NCI-H146 treated with DMSO at 0.1 percent for 48 hours (cell line): ENCODE measurements around the gene NADK2.
"Not testable (repeated sequence)": the region's sequence is repeated elsewhere in the genome, so short reads cannot be mapped to it uniquely, and the experiment has no call there.

Experiments
- DNase-seq: peaks from one replicate; lab custom pipeline; 2025; ENCODE audit not compliant: unreplicated experiment; lab: John Stamatoyannopoulos, UW

The NADK2 gene

GRCh38 chr5:36208786-36209185 lies 32.9 kb downstream of the NADK2 start:
- no peak for DNase-seq

GRCh38 chr5:36206913-36207312 lies 34.8 kb downstream of the NADK2 start:
- DNase-seq = no peak

GRCh38 chr5:36205329-36205728 lies 36.4 kb downstream of the NADK2 start:
- DNase-seq = no peak

- no peak for DNase-seq
Measured at GRCh38 chr5:36202521-36202961, 39.2 kb downstream of the NADK2 start.

- no peak for DNase-seq
Measured at GRCh38 chr5:36200513-36200912, 41.2 kb downstream of the NADK2 start.

- DNase-seq = no peak
Measured at GRCh38 chr5:36199620-36200019, 42.1 kb downstream of the NADK2 start.

GRCh38 chr5:36198783-36199182 lies 42.9 kb downstream of the NADK2 start:
- DNase-seq = not testable (repeated sequence)

- DNase-seq = no peak
Measured at GRCh38 chr5:36198281-36198680, 43.4 kb downstream of the NADK2 start.

- no peak for DNase-seq
Measured at GRCh38 chr5:36193746-36194145, 48.0 kb downstream of the NADK2 start.

GRCh38 chr5:36184408-36184807 lies 57.3 kb downstream of the NADK2 start:
- DNase-seq = not testable (repeated sequence)

- no peak for DNase-seq
Measured at GRCh38 chr5:36181774-36182173, 60.0 kb downstream of the NADK2 start.

GRCh38 chr5:36180556-36181350 lies 61.0 kb downstream of the NADK2 start:
- no peak for DNase-seq

- no peak for DNase-seq
Measured at GRCh38 chr5:36179950-36180349, 61.8 kb downstream of the NADK2 start.

- no peak for DNase-seq
Measured at GRCh38 chr5:36178524-36178890, 63.2 kb downstream of the NADK2 start.

- peak; percentile 10 for DNase-seq
Measured at GRCh38 chr5:36177715-36178523, 63.8 kb downstream of the NADK2 start.

GRCh38 chr5:36177154-36177553 lies 64.6 kb downstream of the NADK2 start:
- DNase-seq = no peak

GRCh38 chr5:36175043-36175442 lies 66.7 kb downstream of the NADK2 start:
- no peak for DNase-seq

GRCh38 chr5:36174119-36174518 lies 67.6 kb downstream of the NADK2 start:
- no peak for DNase-seq

GRCh38 chr5:36173426-36173825 lies 68.3 kb downstream of the NADK2 start:
- no peak for DNase-seq

GRCh38 chr5:36172599-36172998 lies 69.1 kb downstream of the NADK2 start:
- DNase-seq = no peak

- no peak for DNase-seq
Measured at GRCh38 chr5:36170832-36171424, 70.8 kb downstream of the NADK2 start.

GRCh38 chr5:36168737-36169136 lies 73.0 kb downstream of the NADK2 start:
- DNase-seq = no peak
